22Rv1 (cell line): ENCODE results near the gene SYVN1.
"Not testable (repeated sequence)": the region's sequence is repeated elsewhere in the genome, so short reads cannot be mapped to it uniquely, and the experiment has no call there.

Source experiments
- H3K27ac ChIP-seq: fragments of 450-650 bp; 2 replicates; pipeline ENCODE4 v1.5.1; 2017
- CTCF ChIP-seq: fragments of 450-650 bp; IDR thresholded peaks from 2 replicates; pipeline ENCODE4 v1.5.1; 2017; ENCODE audit warnings: mild to moderate bottlenecking
- ZFX ChIP-seq: fragments of 450-650 bp; IDR thresholded peaks from 2 replicates; pipeline ENCODE4 v1.6.1; 2017; ENCODE audit warnings: antibody characterized with exemption, borderline replicate concordance

Gene SYVN1

GRCh38 chr11:65150509-65151299 lies 16.4 kb upstream of the SYVN1 start:
- no peak overlapping the region for H3K27ac ChIP-seq
- TF ChIP-seq ZFX (no peak), CTCF (no peak)

- H3K27ac ChIP-seq = not testable (repeated sequence)
Measured at GRCh38 chr11:65150131-65150508, 15.8 kb upstream of the SYVN1 start.

- no peak for TF ChIP-seq CTCF
- TF ChIP-seq ZFX = no peak
- no peak overlapping the region for H3K27ac ChIP-seq
Measured at GRCh38 chr11:65148657-65149056, 14.3 kb upstream of the SYVN1 start.

GRCh38 chr11:65147352-65148075 lies 13.2 kb upstream of the SYVN1 start:
- TF ChIP-seq CTCF (no peak), ZFX (no peak)
- no peak overlapping the region for H3K27ac ChIP-seq

GRCh38 chr11:65141896-65142494 lies 7.7 kb upstream of the SYVN1 start:
- no peak overlapping the region for H3K27ac ChIP-seq
- no peak for TF ChIP-seq CTCF
- TF ChIP-seq ZFX = no peak

GRCh38 chr11:65136515-65137096 lies 2.3 kb upstream of the SYVN1 start:
- no peak overlapping the region for H3K27ac ChIP-seq
- no peak for TF ChIP-seq CTCF
- TF ChIP-seq ZFX = no peak

GRCh38 chr11:65135633-65136145 lies 1.4 kb upstream of the SYVN1 start:
- no peak for TF ChIP-seq CTCF
- no peak for TF ChIP-seq ZFX
- H3K27ac ChIP-seq = peak overlapping the region; percentile 98
